HG02571 (cell line): Measurements from ENCODE around the gene COA8.

Source experiments
- ATAC-seq: cut with Tn5 transposase; IDR thresholded peaks from one replicate; pipeline ENCODE4 v1.9.1; 2021; ENCODE audit warnings: mild to moderate bottlenecking, moderate library complexity; ENCODE audit not compliant: unreplicated experiment

The COA8 gene

DNA sequence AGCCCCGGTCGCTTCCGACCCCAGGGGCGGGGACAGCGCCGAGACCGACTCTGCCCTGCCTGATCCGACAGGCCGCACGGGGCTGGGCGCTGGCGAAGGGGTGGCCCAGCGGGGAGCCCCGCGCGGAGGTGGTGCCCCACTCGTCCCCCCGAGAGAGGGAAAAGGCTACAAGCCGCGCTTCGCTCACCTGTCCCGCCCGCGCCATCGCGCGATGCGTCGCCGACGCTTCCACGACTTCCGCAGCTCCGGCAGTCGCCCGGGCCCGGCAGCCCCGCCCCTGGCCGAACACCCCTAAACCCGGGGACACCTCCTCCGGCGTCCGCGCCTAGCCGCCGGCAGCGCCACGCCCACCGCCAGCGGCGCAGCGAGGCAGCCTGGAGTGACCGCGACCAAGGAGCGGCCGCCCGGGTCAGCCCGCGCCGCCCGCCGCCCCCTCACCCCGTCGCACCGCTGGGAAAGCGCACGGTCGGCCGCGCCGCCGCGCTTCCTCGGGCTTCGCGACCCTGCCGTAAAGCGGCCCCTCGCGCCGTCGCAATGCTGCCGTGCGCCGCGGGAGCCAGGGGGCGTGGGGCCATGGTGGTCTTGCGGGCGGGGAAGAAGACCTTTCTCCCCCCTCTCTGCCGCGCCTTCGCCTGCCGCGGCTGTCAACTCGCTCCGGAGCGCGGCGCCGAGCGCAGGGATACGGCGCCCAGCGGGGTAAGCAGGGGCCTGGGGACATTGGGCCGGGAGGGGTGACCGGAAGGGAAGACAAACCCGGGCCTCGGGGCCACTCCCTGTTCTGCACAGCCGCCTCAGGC, at the start of gene COA8, which contains the start of gene BAG5:
TSS of gene COA8 (plus strand) at position 532 of the 797 bp plus-strand sequence. CDS start at position 574, 42 bp downstream.
TSS of gene BAG5 (minus strand) at position 229 of the 797 bp plus-strand sequence. CDS start 1,493 bp downstream, outside the sequence.
- ATAC-seq = peak; percentile 72

- ATAC-seq = no peak
Measured at GRCh38 chr14:103514596-103515421, 48.0 kb upstream of the COA8 start.

DNA sequence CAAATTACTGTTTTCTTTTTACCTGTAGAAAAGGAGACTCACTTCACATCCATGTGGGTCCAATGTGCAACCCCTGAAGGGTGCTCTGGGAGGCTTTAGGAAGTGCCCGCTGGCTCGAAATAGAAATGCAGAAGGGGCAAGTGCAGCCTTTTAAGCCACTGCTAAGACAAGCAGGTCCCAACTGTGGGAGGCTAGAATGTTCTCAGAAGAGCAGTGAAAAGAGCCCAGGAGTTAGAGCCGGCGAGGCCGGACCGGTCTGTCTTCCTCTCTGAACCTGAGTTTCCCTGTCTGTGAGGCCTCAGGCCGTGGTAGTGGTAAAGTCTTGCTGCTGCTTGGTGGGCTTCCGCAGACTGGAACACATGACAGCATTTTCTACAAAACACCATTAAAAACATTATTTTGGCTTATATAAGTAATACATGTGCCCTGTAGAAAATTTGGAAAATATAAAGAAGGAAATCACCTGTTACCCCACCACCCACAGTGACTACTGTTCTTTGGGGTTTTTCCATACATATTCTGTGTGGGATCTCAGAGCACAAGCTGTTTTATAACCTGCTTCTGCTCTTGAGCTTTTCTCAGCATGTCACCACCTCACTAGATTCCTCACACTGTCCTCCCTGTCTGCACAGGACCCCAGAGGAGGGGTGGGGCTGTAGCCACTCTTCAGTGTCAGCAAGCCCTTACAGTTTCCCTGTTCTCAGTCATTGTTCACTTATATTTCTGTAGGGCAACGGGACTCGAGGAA, 46.2 kb upstream of the COA8 start:
- no peak for ATAC-seq

GRCh38 chr14:103517174-103517566, 45.6 kb upstream of the COA8 start:
- no peak for ATAC-seq

DNA sequence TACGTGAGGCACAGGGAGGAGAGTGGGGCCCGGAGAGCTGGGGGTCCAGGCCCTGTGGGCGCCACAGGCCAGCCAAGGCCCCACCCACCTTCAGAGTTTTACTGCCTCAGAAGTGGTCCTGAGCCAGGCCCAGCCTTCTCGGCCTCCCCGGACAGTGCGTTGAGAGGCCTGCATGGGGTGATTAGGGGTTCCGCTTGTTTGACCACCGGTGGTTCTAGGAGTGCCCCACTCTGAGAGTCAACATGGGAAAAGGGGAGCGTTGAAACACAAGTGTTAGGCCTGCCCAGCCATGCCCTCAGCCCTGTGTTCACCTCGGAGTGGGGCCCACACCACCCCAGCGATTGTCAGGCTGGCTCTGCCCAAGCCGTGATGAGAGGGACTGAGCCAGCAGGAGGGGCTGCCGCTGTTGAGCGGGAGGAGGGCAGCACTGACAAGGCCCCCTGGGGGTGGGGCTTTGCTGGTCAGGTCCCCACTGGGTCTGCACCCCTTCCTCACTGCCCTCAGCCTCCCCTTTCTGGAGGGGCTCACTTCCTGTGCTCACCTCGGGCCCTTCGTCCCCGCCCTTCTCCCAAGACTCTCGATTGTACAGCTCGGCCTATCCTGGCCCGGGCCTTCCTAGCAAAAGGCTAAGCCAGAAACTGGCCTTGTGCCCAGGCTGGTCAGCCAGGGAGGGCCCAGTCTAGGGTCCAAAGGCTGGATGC, 44.9 kb upstream of the COA8 start:
- no peak for ATAC-seq

- ATAC-seq = no peak
Measured at GRCh38 chr14:103518422-103519042, 44.2 kb upstream of the COA8 start.

DNA sequence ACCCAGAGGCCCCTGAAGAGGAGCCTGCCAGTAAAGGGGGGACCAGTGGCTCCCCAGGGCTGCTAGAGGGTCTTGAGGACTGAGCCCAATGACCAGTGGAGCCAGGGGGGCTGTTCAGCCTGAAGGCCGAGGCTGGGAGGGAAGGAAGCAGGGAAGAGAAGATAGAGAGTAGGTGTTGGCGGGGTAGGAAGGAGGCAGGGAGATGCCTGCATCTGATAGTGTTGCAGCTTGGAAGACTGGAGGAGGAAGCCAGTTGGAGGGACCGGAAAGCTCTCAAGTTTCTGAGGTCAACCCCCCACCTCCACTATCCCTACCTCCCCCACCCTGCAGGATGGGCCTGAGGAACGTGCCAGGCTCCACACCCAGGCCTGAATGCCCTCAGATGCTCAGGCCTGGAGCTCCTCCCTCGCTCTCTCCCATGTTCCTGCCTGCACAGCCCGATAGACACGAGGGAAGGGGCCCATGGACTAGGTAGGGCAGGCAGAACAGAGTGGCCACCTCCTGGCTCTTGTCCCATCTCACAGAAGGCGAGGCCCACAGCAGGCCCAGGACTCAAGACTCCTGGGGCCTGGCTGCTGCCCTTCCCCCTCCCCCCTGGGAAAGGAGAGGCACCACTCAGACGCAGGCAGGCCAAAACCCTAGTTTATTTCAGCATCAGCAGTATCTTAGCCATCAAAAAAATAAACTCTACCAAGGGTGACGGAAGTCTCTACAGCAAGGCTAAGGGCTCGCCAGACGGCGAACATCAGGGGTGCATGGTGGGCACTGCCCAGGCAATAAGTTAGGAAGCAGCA, 43.5 kb upstream of the COA8 start:
- ATAC-seq = no peak

DNA sequence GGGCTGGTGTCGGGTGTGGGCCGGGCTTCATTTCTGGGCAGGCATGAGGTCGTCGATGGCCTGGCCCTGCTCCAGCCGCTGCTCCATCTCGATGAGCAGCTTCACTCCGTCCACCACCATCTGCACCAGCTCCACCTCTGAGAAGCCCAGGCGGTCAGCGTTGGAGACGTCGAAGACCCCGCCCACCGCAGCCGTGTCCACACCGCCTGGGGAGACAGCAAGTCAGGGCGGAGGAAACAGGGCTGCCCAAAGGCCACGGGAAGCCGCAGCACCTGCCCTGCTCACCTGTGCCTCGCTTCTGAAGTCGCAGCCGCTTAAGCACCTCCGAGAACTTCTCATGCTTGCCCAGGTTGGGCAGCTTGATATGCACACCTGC, 42.9 kb upstream of the COA8 start:
- ATAC-seq = no peak

DNA sequence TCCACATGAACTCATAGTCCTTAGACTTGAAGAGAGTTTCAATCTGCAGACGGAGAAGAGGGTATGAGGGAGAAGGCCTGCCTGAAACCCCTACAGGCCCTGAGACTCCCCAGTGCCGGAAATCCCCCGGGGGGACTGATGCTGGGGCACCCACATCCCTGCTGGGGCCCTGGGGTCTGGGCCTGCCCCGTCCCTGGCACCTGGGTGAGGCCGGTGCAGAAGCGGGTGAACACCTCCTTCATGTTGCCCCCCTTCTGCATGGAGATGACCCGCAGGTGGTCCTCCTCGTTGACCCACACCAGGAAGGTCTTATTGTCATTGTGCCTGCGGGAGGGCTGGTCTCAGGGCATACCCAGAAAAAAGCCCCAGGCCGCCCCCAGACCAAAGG, 42.5 kb upstream of the COA8 start:
- no peak for ATAC-seq

DNA sequence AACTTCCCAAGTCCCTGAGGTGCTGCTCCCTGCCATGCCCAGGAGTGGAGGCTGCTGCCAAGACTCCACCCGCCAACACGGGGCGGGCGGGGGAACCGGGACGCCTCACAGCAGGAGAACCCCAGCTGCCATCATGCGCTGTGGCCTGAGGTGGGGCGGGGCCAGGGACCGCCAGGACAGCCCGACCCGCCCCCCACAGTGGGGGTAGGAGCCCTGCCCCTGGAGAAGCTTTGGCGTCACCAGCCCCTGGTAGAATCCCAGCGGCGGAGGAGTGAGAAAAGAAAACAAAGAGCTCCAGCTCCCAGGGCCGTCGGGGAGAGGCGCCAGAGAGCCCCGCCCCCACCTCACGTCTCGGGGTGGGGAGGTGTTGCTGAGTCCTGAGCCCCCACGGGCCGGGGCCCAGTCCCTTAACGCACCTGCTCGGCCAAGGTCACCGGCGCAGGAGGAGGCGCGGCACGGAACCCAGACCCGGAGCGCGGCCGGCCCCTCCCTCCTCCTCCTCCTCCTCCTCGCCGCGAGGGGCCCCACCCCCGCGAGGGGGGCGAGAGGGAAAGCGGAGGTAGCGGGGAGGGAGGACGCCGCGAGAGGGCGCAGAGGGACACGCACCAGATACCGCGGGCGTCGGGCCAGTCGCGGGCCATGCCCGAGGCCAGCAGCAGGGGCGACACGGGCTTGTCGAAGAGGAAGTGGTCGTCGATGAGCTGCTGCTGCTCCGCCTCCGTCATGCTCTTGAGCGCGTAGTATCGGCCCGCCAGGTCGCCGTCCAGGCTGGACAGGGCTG, 41.9 kb upstream of the COA8 start:
- peak; percentile 37 for ATAC-seq

GRCh38 chr14:103521438-103521950, 41.3 kb upstream of the COA8 start:
- no peak for ATAC-seq

- ATAC-seq = no peak
Measured at GRCh38 chr14:103521951-103522563, 40.7 kb upstream of the COA8 start.

- no peak for ATAC-seq
Measured at GRCh38 chr14:103522649-103523574, 39.8 kb upstream of the COA8 start, which contains the start of gene CKB. CKB (minus strand) TSS chr14:103522830; CDS start chr14:103522493, 337 bp downstream.

DNA sequence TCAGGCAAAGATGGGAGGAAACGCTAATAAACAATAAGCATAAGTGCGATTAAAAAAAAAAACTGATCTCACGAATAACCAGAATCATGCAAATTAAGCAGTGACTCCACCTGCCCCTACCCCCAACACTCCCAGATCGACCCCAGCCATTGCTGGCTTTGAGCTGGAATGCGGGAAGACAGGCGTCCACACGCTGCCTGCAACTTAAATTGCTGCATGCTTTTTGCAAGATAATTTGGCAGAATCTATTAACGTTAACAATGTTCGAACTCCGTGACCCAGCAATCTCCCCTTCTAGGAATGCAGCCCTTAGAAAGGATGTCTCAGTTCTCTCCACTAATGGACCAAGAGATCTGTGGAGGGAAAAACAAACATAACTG, 39.2 kb upstream of the COA8 start:
- no peak for ATAC-seq

DNA sequence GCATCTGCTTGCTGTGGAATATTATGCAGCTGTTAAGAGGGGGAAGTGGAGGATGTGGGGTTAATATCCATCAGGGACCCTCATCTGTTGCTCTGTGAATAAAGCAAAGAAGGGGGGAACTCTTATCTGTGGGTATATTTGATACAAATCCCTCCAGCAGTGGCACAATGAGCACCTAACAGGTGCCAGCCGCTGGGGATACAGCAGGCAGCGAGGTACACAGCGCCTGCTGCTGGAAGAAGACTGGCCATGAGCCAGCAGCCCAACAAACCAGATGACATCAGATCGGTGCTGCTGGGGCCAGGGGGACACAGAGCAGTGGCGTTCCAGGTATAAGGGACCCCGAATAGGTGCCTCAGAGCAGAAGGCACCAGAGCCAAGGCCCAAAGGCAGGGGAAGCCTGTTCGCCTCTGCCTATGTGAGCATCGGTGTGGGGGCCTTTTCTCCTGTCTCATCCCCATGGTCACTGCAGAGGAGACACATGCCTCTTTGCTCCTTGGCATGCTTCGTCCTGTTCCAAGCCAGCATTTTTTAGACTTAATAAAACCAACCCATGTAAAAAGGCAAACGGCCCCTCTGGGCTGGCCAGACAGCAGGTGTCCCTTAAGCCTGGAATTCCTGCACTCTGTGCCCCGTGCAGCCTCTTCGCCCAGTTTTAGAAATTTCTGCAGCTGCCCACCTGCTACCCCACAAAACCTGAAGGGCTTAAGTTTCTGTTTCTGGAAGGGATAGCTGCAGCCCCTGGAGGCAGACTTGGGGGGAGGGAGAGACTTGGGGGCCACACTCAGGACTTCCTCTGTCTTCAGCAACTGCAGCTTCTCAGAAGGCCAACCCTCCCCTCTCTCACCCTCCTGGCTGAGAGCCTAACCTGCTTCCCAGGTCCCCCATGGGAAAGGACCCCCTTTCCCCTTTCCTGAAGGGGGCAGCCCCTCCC, 38.5 kb upstream of the COA8 start:
- ATAC-seq = no peak
